ENCODE data around the gene FAM161A. TPM values are rescaled to one million over a fixed set of nuclear protein-coding genes. Genes with fewer than 3 reads are reported as not detected.

Gene FAM161A
- 3.6 and 5.2 TPM in 2 replicates for total RNA-seq

- TF ChIP-seq CTCF (conservative IDR thresholded peaks at IDR 0.05; ENCODE audit: low read depth, low read length), result no peak
- no peak for DNase-seq (ENCODE audit: low read depth)
Measured at GRCh38 chr2:61853847-61854563, at the start of gene FAM161A. FAM161A (minus strand) TSS chr2:61854060; CDS start chr2:61854041, 19 bp downstream.

GRCh38 chr2:61900281-61900680 is 46.4 kb upstream of the FAM161A start:
- H3K4me3 ChIP-seq (ENCODE audit: low read depth, low read length), result no peak overlapping the region
- DNase-seq (ENCODE audit: low read depth), result no peak
- no peak for TF ChIP-seq CTCF (conservative IDR thresholded peaks at IDR 0.05; ENCODE audit: low read depth, low read length)

More at GRCh38 chr2:61853847-61854563, at the start of gene FAM161A:
- H3K4me3 ChIP-seq (ENCODE audit: low read depth, low read length), result peak within 1 kb of the TSS; percentile 67

- H3K4me3 ChIP-seq (ENCODE audit: low read depth, low read length), result no peak overlapping the region
- peak; percentile 60 for TF ChIP-seq CTCF (conservative IDR thresholded peaks at IDR 0.05; ENCODE audit: low read depth, low read length)
- DNase-seq (ENCODE audit: low read depth), result no peak
Measured at GRCh38 chr2:61898810-61899209, 45.0 kb upstream of the FAM161A start.

- no peak for TF ChIP-seq CTCF (conservative IDR thresholded peaks at IDR 0.05; ENCODE audit: low read depth, low read length)
- peak within 1 kb of the TSS; percentile 81 for H3K4me3 ChIP-seq (ENCODE audit: low read depth, low read length)
- DNase-seq (ENCODE audit: low read depth), result no peak
Measured at GRCh38 chr2:61888267-61889055, 34.6 kb upstream of the FAM161A start, which contains the start of gene CCT4. CCT4 (minus strand) TSS chr2:61888656; CDS start chr2:61888507, 149 bp downstream.

- DNase-seq (ENCODE audit: low read depth), result no peak
- peak overlapping the region; percentile 81 for H3K4me3 ChIP-seq (ENCODE audit: low read depth, low read length)
- TF ChIP-seq CTCF (conservative IDR thresholded peaks at IDR 0.05; ENCODE audit: low read depth, low read length), result no peak
Measured at GRCh38 chr2:61887717-61888266, 33.9 kb upstream of the FAM161A start.

GRCh38 chr2:61885896-61886603 is 32.2 kb upstream of the FAM161A start:
- no peak for DNase-seq (ENCODE audit: low read depth)
- no peak overlapping the region for H3K4me3 ChIP-seq (ENCODE audit: low read depth, low read length)
- TF ChIP-seq CTCF (conservative IDR thresholded peaks at IDR 0.05; ENCODE audit: low read depth, low read length), result no peak

All from epithelial cell of proximal tubule (primary cell).